Hematopoietic multipotent progenitor cell treated with erythropoietin and hydrocortisone succinate and interleukin-3 and kit ligand, for 15 days (in vitro differentiated cells): ENCODE data around the gene HBZ.
"Not testable (repeated sequence)": the region's sequence is repeated elsewhere in the genome, so short reads cannot be mapped to it uniquely, and the experiment has no call there.

Experiments
- DNase-seq: peaks from one replicate; pipeline ENCODE4 v3.0.0-alpha.2; 2015; ENCODE audit warnings: low spot score

Gene HBZ

DNA sequence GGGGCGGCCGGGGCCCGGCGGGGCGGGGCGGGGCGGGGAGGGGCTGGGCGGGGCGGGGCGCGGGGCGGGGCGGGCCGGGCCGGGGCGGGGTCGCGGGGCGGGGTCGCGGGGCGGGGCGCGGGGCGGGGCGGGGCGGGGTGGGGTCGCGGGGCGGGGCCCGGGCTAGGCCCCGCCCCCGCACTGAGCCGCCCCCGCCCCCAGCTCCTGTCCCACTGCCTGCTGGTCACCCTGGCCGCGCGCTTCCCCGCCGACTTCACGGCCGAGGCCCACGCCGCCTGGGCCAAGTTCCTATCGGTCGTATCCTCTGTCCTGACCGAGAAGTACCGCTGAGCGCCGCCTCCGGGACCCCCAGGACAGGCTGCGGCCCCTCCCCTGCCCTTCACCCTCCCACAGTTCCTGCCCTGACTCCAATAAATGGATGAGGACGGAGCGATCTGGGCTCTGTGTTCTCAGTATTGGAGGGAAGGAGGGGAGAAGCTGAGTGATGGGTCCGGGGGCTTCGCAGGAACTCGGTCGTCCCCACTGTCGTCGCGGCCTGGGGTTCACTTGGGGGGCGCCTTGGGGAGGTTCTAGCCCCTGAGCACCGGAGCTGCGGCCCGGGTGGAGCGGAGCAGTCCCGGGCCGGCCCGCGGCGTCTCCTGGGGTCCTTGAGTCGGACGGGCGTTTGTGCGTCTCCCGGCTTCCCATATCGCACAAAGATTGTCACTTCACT lies 12.5 kb downstream of the HBZ start:
- no peak for DNase-seq

DNA sequence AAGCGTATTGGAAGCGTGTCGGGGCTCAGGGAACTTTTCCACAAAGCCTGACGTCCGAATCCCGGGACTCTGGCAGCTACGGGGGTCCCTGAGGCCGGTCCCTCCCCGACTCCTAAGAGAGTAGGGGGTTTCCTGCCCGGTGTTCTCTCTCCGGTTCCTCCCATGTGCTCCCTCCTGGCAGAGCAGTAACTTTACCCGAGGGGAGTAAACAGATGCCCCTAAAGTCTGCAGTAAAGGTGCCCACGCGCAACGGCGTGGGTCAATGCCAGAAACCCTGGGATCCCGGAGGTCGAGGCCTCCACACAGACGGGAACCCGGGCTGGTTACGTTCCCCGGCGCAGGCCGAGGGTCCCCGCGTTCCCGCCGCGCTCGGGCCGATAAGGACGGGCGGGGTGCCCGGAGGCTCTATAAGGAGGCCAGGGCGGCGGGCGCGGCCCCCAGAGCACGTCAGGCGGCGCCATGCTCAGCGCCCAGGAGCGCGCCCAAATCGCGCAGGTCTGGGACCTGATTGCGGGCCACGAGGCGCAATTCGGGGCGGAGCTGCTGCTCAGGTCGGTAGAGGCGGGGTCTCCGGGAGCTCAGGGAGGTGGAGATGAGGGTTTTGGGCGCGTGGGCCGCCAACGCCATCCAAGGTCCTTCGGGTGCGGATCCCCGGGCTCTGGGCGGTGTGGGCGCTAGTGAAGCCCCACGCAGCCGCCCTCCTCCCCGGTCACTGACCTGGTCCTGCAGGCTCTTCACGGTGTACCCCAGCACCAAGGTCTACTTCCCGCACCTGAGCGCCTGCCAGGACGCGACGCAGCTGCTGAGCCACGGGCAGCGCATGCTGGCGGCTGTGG lies 13.3 kb downstream of the HBZ start, which contains the start of gene HBM:
Gene HBM (plus strand): TSS at position 440 of the 836 bp plus-strand sequence. CDS start 20 bp downstream, at position 460.
- DNase-seq: peak; percentile 85

DNA sequence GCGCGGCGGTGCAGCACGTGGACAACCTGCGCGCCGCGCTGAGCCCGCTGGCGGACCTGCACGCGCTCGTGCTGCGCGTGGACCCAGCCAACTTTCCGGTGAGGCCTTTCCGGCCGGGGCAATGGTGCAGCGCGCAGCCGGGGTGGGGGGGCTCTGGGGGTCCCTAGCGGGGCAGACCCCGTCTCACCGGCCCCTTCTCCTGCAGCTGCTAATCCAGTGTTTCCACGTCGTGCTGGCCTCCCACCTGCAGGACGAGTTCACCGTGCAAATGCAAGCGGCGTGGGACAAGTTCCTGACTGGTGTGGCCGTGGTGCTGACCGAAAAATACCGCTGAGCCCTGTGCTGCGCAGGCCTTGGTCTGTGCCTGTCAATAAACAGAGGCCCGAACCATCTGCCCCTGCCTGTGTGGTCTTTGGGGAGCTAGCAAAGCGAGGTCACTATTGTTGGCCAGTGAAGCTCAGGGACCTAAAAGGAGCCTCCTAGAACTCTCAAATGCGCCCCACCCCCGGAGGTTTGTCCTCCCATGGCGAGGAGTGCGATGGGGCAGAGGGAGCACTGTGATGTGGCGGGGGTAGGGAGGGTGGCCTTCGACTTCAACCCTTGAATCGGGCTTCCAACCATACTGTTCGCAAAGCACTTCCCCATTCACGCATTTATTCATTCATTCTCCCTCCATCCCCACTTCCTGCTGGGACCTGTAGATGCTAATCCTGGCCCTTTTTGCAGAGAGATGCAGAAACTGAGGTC lies 14.1 kb downstream of the HBZ start:
- DNase-seq: no peak

DNA sequence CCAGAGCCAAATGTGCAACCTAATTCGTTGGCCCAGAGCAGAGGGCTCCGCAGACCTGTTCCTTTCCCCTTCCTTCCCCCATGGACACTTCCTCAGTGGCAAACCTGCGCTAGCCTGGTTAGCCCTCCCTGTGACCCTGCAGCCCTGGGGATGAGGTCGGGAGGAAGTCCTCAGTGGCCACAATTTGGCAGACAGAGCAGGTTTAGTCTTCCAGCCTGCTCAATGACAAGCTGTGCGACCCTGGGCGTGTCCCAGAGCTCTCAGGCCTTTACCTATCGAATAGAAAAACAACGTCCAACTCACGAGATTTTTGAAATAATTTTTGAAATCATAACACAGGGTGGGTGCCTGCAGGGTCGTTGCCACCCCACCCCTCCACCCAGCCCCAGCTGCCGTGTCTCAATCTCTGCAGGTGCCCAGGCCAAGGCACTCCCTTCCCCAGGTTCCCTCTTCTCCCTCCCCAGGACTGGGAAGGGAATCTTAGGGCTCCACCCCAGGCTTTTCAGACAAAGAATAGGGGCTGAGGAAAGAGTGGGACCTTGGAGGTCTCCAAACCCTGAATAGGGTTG lies 14.8 kb downstream of the HBZ start:
- peak; percentile 54 for DNase-seq

DNA sequence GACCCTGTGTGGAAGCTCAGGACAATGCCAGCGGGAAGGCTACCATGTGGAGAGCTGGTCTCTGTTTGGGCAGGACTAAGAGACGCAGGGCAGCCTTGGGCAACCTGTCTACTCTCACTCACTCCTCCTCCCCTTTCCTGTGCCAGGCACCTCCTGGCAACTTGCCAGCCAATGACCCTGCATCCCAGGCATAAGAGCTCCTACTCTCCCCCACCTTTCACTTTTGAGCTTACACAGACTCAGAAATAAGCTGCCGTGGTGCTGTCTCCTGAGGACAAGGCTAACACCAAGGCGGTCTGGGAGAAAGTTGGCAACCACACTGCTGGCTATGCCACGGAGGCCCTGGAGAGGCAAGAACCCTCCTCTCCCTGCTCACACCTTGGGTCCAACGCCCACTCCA lies 16.0 kb downstream of the HBZ start:
- peak; percentile 86 for DNase-seq

DNA sequence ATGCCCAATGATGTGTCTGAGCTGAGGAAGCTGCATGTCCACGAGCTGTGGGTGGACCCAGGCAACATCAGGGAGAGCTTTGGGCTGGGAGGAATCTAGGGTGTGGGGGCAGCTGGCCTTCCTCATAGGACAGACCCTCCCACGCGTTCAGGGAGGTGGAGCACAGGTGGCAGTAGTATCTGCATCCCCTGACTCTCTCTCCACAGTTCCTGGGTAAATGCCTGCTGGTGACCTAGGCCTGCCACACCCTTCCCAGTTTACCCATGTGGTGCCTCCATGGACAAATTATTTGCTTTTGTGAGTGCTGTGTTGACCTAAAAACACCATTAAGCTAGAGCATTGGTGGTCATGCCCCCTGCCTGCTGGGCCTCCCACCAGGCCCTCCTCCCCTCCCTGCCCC lies 16.6 kb downstream of the HBZ start:
- peak; percentile 56 for DNase-seq

DNA sequence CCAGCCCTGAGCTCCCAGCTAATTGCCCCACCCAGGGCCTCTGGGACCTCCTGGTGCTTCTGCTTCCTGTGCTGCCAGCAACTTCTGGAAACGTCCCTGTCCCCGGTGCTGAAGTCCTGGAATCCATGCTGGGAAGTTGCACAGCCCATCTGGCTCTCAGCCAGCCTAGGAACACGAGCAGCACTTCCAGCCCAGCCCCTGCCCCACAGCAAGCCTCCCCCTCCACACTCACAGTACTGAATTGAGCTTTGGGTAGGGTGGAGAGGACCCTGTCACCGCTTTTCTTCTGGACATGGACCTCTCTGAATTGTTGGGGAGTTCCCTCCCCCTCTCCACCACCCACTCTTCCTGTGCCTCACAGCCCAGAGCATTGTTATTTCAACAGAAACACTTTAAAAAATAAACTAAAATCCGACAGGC lies 17.7 kb downstream of the HBZ start:
- peak; percentile 69 for DNase-seq

DNA sequence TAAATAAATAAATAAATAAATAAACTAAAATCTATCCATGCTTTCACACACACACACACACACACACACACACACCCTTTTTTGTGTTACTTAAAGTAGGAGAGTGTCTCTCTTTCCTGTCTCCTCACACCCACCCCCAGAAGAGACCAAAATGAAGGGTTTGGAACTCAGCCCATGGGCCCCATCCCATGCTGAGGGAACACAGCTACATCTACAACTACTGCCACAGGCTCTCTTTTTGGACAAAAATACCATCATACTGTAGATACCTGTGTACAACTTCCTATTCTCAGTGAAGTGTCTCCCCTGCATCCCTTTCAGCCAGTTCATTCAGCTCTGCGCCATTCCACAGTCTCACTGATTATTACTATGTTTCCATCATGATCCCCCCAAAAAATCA lies 18.3 kb downstream of the HBZ start:
- peak; percentile 50 for DNase-seq

DNA sequence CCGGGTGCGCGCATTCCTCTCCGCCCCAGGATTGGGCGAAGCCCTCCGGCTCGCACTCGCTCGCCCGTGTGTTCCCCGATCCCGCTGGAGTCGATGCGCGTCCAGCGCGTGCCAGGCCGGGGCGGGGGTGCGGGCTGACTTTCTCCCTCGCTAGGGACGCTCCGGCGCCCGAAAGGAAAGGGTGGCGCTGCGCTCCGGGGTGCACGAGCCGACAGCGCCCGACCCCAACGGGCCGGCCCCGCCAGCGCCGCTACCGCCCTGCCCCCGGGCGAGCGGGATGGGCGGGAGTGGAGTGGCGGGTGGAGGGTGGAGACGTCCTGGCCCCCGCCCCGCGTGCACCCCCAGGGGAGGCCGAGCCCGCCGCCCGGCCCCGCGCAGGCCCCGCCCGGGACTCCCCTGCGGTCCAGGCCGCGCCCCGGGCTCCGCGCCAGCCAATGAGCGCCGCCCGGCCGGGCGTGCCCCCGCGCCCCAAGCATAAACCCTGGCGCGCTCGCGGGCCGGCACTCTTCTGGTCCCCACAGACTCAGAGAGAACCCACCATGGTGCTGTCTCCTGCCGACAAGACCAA lies 20.0 kb downstream of the HBZ start, which contains the start of gene HBA2:
Gene HBA2 (plus strand): TSS at position 503 of the 568 bp plus-strand sequence. CDS start 37 bp downstream, at position 540.
- not testable (repeated sequence) for DNase-seq

DNA sequence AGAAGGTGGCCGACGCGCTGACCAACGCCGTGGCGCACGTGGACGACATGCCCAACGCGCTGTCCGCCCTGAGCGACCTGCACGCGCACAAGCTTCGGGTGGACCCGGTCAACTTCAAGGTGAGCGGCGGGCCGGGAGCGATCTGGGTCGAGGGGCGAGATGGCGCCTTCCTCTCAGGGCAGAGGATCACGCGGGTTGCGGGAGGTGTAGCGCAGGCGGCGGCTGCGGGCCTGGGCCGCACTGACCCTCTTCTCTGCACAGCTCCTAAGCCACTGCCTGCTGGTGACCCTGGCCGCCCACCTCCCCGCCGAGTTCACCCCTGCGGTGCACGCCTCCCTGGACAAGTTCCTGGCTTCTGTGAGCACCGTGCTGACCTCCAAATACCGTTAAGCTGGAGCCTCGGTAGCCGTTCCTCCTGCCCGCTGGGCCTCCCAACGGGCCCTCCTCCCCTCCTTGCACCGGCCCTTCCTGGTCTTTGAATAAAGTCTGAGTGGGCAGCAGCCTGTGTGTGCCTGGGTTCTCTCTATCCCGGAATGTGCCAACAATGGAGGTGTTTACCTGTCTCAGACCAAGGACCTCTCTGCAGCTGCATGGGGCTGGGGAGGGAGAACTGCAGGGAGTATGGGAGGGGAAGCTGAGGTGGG lies 20.9 kb downstream of the HBZ start:
- DNase-seq: peak; percentile 67

DNA sequence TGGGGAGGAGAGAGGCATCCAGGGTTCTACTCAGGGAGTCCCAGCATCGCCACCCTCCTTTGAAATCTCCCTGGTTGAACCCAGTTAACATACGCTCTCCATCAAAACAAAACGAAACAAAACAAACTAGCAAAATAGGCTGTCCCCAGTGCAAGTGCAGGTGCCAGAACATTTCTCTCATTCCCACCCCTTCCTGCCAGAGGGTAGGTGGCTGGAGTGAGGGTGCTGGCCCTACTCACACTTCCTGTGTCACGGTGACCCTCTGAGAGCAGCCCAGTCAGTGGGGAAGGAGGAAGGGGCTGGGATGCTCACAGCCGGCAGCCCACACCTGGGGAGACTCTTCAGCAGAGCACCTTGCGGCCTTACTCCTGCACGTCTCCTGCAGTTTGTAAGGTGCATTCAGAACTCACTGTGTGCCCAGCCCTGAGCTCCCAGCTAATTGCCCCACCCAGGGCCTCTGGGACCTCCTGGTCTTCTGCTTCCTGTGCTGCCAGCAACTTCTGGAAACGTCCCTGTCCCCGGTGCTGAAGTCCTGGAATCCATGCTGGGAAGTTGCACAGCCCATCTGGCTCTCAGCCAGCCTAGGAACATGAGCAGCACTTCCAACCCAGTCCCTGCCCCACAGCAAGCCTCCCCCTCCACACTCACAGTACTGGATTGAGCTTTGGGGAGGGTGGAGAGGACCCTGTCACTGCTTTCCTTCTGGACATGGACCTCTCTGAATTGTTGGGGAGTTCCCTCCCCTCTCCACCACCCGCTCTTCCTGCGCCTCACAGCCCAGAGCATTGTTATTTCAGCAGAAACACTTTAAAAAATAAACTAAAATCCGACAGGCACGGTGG lies 21.7 kb downstream of the HBZ start:
- DNase-seq: peak; percentile 92

DNA sequence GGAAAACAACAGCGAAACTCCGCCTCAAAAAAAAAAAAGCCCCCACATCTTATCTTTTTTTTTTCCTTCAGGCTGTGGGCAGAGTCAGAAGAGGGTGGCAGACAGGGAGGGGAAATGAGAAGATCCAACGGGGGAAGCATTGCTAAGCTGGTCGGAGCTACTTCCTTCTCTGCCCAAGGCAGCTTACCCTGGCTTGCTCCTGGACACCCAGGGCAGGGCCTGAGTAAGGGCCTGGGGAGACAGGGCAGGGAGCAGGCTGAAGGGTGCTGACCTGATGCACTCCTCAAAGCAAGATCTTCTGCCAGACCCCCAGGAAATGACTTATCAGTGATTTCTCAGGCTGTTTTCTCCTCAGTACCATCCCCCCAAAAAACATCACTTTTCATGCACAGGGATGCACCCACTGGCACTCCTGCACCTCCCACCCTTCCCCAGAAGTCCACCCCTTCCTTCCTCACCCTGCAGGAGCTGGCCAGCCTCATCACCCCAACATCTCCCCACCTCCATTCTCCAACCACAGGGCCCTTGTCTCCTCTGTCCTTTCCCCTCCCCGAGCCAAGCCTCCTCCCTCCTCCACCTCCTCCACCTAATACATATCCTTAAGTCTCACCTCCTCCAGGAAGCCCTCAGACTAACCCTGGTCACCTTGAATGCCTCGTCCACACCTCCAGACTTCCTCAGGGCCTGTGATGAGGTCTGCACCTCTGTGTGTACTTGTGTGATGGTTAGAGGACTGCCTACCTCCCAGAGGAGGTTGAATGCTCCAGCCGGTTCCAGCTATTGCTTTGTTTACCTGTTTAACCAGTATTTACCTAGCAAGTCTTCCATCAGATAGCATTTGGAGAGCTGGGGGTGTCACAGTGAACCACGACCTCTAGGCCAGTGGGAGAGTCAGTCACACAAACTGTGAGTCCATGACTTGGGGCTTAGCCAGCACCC lies 22.8 kb downstream of the HBZ start:
- DNase-seq: peak; percentile 89

DNA sequence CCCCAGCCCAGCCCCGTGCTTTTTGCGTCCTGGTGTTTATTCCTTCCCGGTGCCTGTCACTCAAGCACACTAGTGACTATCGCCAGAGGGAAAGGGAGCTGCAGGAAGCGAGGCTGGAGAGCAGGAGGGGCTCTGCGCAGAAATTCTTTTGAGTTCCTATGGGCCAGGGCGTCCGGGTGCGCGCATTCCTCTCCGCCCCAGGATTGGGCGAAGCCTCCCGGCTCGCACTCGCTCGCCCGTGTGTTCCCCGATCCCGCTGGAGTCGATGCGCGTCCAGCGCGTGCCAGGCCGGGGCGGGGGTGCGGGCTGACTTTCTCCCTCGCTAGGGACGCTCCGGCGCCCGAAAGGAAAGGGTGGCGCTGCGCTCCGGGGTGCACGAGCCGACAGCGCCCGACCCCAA lies 23.6 kb downstream of the HBZ start:
- not testable (repeated sequence) for DNase-seq

DNA sequence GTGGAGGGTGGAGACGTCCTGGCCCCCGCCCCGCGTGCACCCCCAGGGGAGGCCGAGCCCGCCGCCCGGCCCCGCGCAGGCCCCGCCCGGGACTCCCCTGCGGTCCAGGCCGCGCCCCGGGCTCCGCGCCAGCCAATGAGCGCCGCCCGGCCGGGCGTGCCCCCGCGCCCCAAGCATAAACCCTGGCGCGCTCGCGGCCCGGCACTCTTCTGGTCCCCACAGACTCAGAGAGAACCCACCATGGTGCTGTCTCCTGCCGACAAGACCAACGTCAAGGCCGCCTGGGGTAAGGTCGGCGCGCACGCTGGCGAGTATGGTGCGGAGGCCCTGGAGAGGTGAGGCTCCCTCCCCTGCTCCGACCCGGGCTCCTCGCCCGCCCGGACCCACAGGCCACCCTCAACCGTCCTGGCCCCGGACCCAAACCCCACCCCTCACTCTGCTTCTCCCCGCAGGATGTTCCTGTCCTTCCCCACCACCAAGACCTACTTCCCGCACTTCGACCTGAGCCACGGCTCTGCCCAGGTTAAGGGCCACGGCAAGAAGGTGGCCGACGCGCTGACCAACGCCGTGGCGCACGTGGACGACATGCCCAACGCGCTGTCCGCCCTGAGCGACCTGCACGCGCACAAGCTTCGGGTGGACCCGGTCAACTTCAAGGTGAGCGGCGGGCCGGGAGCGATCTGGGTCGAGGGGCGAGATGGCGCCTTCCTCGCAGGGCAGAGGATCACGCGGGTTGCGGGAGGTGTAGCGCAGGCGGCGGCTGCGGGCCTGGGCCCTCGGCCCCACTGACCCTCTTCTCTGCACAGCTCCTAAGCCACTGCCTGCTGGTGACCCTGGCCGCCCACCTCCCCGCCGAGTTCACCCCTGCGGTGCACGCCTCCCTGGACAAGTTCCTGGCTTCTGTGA lies 24.3 kb downstream of the HBZ start, which contains the start of gene HBA1:
Gene HBA1 (plus strand): TSS at position 204 of the 906 bp plus-strand sequence. CDS start 37 bp downstream, at position 241.
- DNase-seq: not testable (repeated sequence)

DNA sequence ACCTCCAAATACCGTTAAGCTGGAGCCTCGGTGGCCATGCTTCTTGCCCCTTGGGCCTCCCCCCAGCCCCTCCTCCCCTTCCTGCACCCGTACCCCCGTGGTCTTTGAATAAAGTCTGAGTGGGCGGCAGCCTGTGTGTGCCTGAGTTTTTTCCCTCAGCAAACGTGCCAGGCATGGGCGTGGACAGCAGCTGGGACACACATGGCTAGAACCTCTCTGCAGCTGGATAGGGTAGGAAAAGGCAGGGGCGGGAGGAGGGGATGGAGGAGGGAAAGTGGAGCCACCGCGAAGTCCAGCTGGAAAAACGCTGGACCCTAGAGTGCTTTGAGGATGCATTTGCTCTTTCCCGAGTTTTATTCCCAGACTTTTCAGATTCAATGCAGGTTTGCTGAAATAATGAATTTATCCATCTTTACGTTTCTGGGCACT lies 25.0 kb downstream of the HBZ start:
- peak; percentile 70 for DNase-seq

DNA sequence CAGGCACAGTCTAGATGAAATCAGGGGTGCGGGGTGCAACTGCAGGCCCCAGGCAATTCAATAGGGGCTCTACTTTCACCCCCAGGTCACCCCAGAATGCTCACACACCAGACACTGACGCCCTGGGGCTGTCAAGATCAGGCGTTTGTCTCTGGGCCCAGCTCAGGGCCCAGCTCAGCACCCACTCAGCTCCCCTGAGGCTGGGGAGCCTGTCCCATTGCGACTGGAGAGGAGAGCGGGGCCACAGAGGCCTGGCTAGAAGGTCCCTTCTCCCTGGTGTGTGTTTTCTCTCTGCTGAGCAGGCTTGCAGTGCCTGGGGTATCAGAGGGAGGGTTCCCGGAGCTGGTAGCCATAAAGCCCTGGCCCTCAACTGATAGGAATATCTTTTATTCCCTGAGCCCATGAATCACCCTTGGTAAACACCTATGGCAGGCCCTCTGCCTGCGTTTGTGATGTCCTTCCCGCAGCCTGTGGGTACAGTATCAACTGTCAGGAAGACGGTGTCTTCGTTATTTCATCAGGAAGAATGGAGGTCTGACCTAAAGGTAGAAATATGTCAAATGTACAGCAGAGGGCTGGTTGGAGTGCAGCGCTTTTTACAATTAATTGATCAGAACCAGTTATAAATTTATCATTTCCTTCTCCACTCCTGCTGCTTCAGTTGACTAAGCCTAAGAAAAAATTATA lies 25.7 kb downstream of the HBZ start:
- peak; percentile 87 for DNase-seq

DNA sequence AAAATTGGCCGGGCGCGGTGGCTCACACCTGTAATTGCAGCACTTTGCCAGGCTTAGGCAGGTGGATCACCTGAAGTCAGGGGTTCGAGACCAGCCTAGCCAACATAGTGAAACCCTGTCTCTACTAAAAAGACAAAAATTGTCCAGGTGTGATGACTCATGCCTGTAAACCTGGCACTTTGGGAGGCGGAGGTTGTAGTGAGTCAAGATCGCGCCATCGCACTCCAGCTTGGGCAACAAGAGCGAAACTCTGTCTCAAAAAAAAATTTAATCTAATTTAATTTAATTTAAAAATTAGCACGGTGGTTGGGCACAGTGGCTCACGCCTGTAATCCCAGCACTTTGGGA lies 26.2 kb downstream of the HBZ start:
- DNase-seq: peak; percentile 86
